Activated naive CD4-positive, alpha-beta T cell (primary cell): Measurements from ENCODE around the gene SDK2.

Experiments
- DNase-seq, 4 experiments: peaks; one replicate each; lab custom pipeline; 2025; lab: John Stamatoyannopoulos, UW

The SDK2 gene

GRCh38 chr17:73644145-73645049, at the start of gene SDK2:
Gene SDK2, minus strand, starts transcription at chr17:73644445. Its CDS starts 357 bp downstream, at chr17:73644088.
- DNase-seq: no peak

GRCh38 chr17:73693071-73693470, 48.8 kb upstream of the SDK2 start:
- no peak for DNase-seq

- DNase-seq: no peak
Observed at GRCh38 chr17:73691321-73691766, 47.1 kb upstream of the SDK2 start.

GRCh38 chr17:73690676-73691075, 46.4 kb upstream of the SDK2 start:
- no peak for DNase-seq

- DNase-seq: no peak
Observed at GRCh38 chr17:73689596-73690275, 45.5 kb upstream of the SDK2 start.

GRCh38 chr17:73686961-73687360, 42.7 kb upstream of the SDK2 start:
- DNase-seq: no peak

GRCh38 chr17:73686126-73686525, 41.9 kb upstream of the SDK2 start:
- no peak for DNase-seq

GRCh38 chr17:73684183-73684582, 39.9 kb upstream of the SDK2 start:
- no peak for DNase-seq

- no peak for DNase-seq
Observed at GRCh38 chr17:73683771-73684170, 39.5 kb upstream of the SDK2 start.

- no peak for DNase-seq
Observed at GRCh38 chr17:73681946-73682345, 37.7 kb upstream of the SDK2 start.

GRCh38 chr17:73679476-73679875, 35.2 kb upstream of the SDK2 start:
- DNase-seq: no peak

GRCh38 chr17:73678999-73679398, 34.8 kb upstream of the SDK2 start:
- no peak for DNase-seq

GRCh38 chr17:73669771-73670170, 25.5 kb upstream of the SDK2 start:
- DNase-seq: no peak

- no peak for DNase-seq
Observed at GRCh38 chr17:73667181-73667959, 23.1 kb upstream of the SDK2 start.

GRCh38 chr17:73663614-73664013, 19.4 kb upstream of the SDK2 start:
- no peak for DNase-seq

- DNase-seq: no peak
Observed at GRCh38 chr17:73660366-73660765, 16.1 kb upstream of the SDK2 start.

- DNase-seq: no peak
Observed at GRCh38 chr17:73658821-73659515, 14.7 kb upstream of the SDK2 start.

- DNase-seq: peak in 1 of 4 experiments; percentile 32
Observed at GRCh38 chr17:73657473-73658116, 13.3 kb upstream of the SDK2 start.

GRCh38 chr17:73654241-73654640, 10.0 kb upstream of the SDK2 start:
- DNase-seq: no peak

GRCh38 chr17:73653810-73654209, 9.6 kb upstream of the SDK2 start:
- no peak for DNase-seq

- DNase-seq: no peak
Observed at GRCh38 chr17:73652886-73653480, 8.7 kb upstream of the SDK2 start.
